HL-60 (cell line): ENCODE data around the gene ANKRD63.

ENCODE experiments used
- CTCF ChIP-seq: IDR thresholded peaks from one replicate; pipeline ENCODE4 v1.5.1; 2011; ENCODE audit warnings: low read length, control low read depth, inconsistent platforms; ENCODE audit not compliant: insufficient read depth
- POLR2AphosphoS5 ChIP-seq: IDR thresholded peaks from 2 replicates; pipeline ENCODE4 v1.6.1; 2012; ENCODE audit warnings: low read depth

DNA sequence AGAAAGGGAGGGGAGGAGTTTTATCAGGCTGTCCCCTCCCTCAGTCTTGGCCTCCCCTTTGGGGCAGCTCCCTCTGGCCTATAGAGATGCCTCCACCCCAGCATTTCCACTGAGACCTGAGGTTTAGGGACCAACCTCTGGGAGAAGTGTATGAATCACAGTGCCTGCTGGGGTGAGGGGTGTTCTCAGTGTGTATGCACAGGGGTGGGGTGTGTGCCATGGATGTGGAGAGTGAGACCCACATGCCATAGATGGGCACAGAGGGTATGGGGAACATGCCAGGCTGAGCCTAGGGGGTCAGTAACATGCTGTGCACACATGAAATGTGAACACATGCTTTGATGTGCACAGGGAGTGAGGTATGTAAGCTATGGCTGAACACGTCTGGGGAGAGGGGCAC lies 12.4 kb upstream of the ANKRD63 start:
- TF ChIP-seq CTCF (no peak), POLR2AphosphoS5 (no peak)
